ENCODE measurements around the gene GPR119. TPM values are rescaled to one million over a fixed set of nuclear protein-coding genes. Genes with fewer than 3 reads are reported as not detected.

GPR119 gene
- total RNA-seq, 1 experiment from 2014 or later: not detected

DNA sequence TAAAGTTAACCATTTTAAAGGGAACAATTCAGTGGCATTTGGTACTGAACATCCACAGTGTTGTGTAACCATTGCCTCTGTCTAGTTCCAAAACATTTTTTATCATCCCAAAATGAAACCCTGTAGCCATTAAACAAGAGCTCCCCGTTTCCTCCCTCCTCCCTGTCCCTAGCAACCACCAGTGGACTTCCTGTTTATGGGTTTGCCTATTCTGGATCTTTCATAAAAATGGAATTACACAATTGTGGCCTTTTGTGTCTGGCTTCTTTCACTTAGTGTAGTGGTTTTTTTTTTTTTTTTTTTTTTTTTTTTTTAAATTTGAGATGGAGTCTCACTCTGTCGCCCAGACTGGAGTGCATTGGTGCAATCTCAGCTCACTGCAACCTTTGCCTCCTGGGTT lies 27.9 kb upstream of the GPR119 start:
- no peaks in the 10 kb centered on the region for H3K79me1 ChIP-seq (ENCODE audit: insufficient read depth, low read depth, low read length, poor library complexity, severe bottlenecking)
- no peak overlapping the region for H2BK120ac ChIP-seq (ENCODE audit: low read depth, low read length, poor library complexity, severe bottlenecking)
- no peak overlapping the region for H2BK5ac ChIP-seq (ENCODE audit: insufficient read length, low read length)
- no peak overlapping the region for H2BK20ac ChIP-seq (ENCODE audit: low read depth, low read length, poor library complexity, severe bottlenecking)
- DNase-seq: no peak
- H4K5ac ChIP-seq (ENCODE audit: insufficient read length, low read depth, low read length): no peak overlapping the region
- WGBS (ENCODE audit: extremely low coverage, insufficient read length, low lambda C conversion rate): no CpG with 5 or more reads among the region's 2 CpGs
- Mint-ChIP-seq H3K9me3 (peaks cover 0 to 40% of the 10 kb centered on the region in 2 experiments; a peak in 2 of 5 replicates), H3K4me3 (no peak overlapping the region), H3K27me3 (ENCODE audit: low read depth) (no peaks in the 10 kb centered on the region; the same call in 1 of the 2 replicates), H3K36me3 (ENCODE audit: insufficient read depth in 1 of 3, low read depth in 3 of 3) (peaks cover 0 to 44% (median 32%) of the 10 kb centered on the region in 3 experiments; a peak in 6 of 7 replicates), H3K4me1 (no peaks in the 10 kb centered on the region), H3K27ac (no peak overlapping the region)
- H4K8ac ChIP-seq (replicated peaks; ENCODE audit: insufficient read length, low read depth, low read length): no peak overlapping the region
- H2BK12ac ChIP-seq (ENCODE audit: insufficient read length, low read depth, low read length): no peak overlapping the region
- no peak overlapping the region for H3K9ac ChIP-seq (ENCODE audit: extremely low read depth, insufficient read length, low read length)
- no peaks in the 10 kb centered on the region for H3K27me3 ChIP-seq (ENCODE audit: insufficient read depth, low read length)
- H2AFZ ChIP-seq (ENCODE audit: low read length): no peak overlapping the region
- H3K4ac ChIP-seq (ENCODE audit: low read depth, low read length): no peak overlapping the region
- H3K23me2 ChIP-seq (ENCODE audit: insufficient read length, low read depth, low read length, poor library complexity, severe bottlenecking): no peaks in the 10 kb centered on the region
- H3K4me2 ChIP-seq (ENCODE audit: insufficient read depth, insufficient read length, low read length): no peak overlapping the region
- H2AK5ac ChIP-seq (ENCODE audit: insufficient read length, low read length): no peak overlapping the region
- no peak overlapping the region for H3K56ac ChIP-seq (ENCODE audit: insufficient read length, low read depth, low read length)
- no peak overlapping the region for H3K27ac ChIP-seq (ENCODE audit: insufficient read length, low read depth, low read length)
- H3K9me3 ChIP-seq (ENCODE audit: control insufficient read depth, low read depth, low read length): no peaks in the 10 kb centered on the region
- H2BK15ac ChIP-seq (ENCODE audit: low read depth, low read length): no peak overlapping the region
- TF ChIP-seq, protein P1, sequence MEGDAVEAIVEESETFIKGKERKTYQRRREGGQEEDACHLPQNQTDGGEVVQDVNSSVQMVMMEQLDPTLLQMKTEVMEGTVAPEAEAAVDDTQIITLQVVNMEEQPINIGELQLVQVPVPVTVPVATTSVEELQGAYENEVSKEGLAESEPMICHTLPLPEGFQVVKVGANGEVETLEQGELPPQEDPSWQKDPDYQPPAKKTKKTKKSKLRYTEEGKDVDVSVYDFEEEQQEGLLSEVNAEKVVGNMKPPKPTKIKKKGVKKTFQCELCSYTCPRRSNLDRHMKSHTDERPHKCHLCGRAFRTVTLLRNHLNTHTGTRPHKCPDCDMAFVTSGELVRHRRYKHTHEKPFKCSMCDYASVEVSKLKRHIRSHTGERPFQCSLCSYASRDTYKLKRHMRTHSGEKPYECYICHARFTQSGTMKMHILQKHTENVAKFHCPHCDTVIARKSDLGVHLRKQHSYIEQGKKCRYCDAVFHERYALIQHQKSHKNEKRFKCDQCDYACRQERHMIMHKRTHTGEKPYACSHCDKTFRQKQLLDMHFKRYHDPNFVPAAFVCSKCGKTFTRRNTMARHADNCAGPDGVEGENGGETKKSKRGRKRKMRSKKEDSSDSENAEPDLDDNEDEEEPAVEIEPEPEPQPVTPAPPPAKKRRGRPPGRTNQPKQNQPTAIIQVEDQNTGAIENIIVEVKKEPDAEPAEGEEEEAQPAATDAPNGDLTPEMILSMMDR (conservative IDR thresholded peaks at IDR 0.05): no peak
- no peak overlapping the region for H3T11ph ChIP-seq (ENCODE audit: low read length)
- H3K18ac ChIP-seq (ENCODE audit: insufficient read length, low read depth, low read length): no peak overlapping the region
- H3K14ac ChIP-seq (ENCODE audit: insufficient read depth, low read length): no peak overlapping the region
- no peaks in the 10 kb centered on the region for H3K79me2 ChIP-seq (ENCODE audit: insufficient read depth, low read length)
- H3K4me1 ChIP-seq (ENCODE audit: insufficient read depth, low read length): no peaks in the 10 kb centered on the region
- H4K20me1 ChIP-seq (ENCODE audit: control insufficient read depth, insufficient read depth, insufficient read length): no peaks in the 10 kb centered on the region
- no peak overlapping the region for H3K23ac ChIP-seq (ENCODE audit: insufficient read length, low read depth, low read length)
- H4K91ac ChIP-seq (ENCODE audit: insufficient read length, low read depth, low read length): no peak overlapping the region
